PFSK-1 (cell line): ENCODE results near the gene PLA2G3.

ENCODE experiments used
- FOXP2 ChIP-seq: optimal IDR thresholded peaks from 2 replicates; pipeline ENCODE3; 2011; ENCODE audit warnings: borderline replicate concordance, control low read depth, inconsistent platforms; ENCODE audit not compliant: insufficient read depth; ENCODE audit errors: extremely low read length, extremely low read depth
- POLR2AphosphoS5 ChIP-seq: IDR thresholded peaks from 2 replicates; pipeline ENCODE4 v1.6.1; 2012; ENCODE audit warnings: low read depth, mild to moderate bottlenecking, control low read depth, low read length, moderate library complexity
- REST ChIP-seq, 2 experiments: IDR thresholded peaks; 2 replicates each; pipeline versions ENCODE4 v1.6.1 to v1.8.0; 2011 to 2012; ENCODE audit warnings: low read depth in 2 of 2, low read length in 2 of 2, control low read depth in 1 of 2, inconsistent platforms in 1 of 2, mild to moderate bottlenecking in 1 of 2, moderate library complexity in 1 of 2; ENCODE audit not compliant: insufficient read depth in 1 of 2
- SIN3A ChIP-seq: IDR thresholded peaks from 2 replicates; pipeline ENCODE4 v1.6.1; 2012; ENCODE audit warnings: mild to moderate bottlenecking, low read length, moderate library complexity, borderline replicate concordance; ENCODE audit not compliant: insufficient read depth
- TAF1 ChIP-seq: IDR thresholded peaks from 2 replicates; pipeline ENCODE4 v1.6.1; 2012; ENCODE audit warnings: low read length, control low read depth, borderline replicate concordance; ENCODE audit not compliant: insufficient read depth

Gene PLA2G3

GRCh38 chr22:31125521-31126117 lies 14.7 kb downstream of the PLA2G3 start:
- TF ChIP-seq FOXP2 (no peak), SIN3A (no peak), REST (IDR thresholded peaks at IDR 0.05; ENCODE audit: insufficient read depth in 1 of 2, low read depth in 2 of 2, low read length in 2 of 2) (no peak)

GRCh38 chr22:31124811-31125465 lies 15.4 kb downstream of the PLA2G3 start:
- TF ChIP-seq SIN3A (no peak), TAF1 (no peak), REST (IDR thresholded peaks at IDR 0.05; ENCODE audit: insufficient read depth in 1 of 2, low read depth in 2 of 2, low read length in 2 of 2) (no peak), POLR2AphosphoS5 (no peak), FOXP2 (no peak)

- no peak for TF ChIP-seq POLR2AphosphoS5
- no peak for TF ChIP-seq SIN3A
- TF ChIP-seq TAF1, result no peak
- TF ChIP-seq FOXP2, result no peak
- TF ChIP-seq REST (IDR thresholded peaks at IDR 0.05; ENCODE audit: insufficient read depth in 1 of 2, low read depth in 2 of 2, low read length in 2 of 2), result no peak
These were observed 16.0 kb downstream of the PLA2G3 start for GRCh38 chr22:31124290-31124689.

GRCh38 chr22:31123292-31123602 lies 17.1 kb downstream of the PLA2G3 start:
- TF ChIP-seq SIN3A (no peak), TAF1 (no peak), POLR2AphosphoS5 (no peak), REST (IDR thresholded peaks at IDR 0.05; ENCODE audit: insufficient read depth in 1 of 2, low read depth in 2 of 2, low read length in 2 of 2) (no peak), FOXP2 (no peak)
